Small intestine (tissue), 16 donors: Measurements from ENCODE around the gene NHLH1. TPM values are rescaled to one million over a fixed set of nuclear protein-coding genes. Genes with fewer than 3 reads are reported as not detected.

Source experiments
- DNase-seq, 2 donors: peaks; one replicate each; pipeline versions ENCODE4 v3.0.0 to v3.0.0-alpha.2; 2013
- FAIRE-seq: peaks from 2 replicates; lab custom pipeline; 2012; peaks lifted over from hg19 to GRCh38; lab: Jason Lieb, UNC
- H3K27ac ChIP-seq, 3 donors: one replicate each; pipeline ENCODE4 v1.5.1; 2013; ENCODE audit warnings: low read length in 2 of 3, mild to moderate bottlenecking in 2 of 3, control low read depth in 1 of 3, inconsistent platforms in 1 of 3, low read depth in 1 of 3, moderate library complexity in 1 of 3
- H3K27me3 ChIP-seq, 3 donors: one replicate each; pipeline ENCODE4 v1.6.1; 2013; ENCODE audit warnings: low read length in 3 of 3, inconsistent platforms in 1 of 3; ENCODE audit not compliant: control insufficient read depth in 3 of 3, insufficient read depth in 3 of 3
- H3K36me3 ChIP-seq, 3 donors: one replicate each; pipeline ENCODE4 v1.6.1; 2013; ENCODE audit warnings: low read length in 3 of 3, inconsistent platforms in 1 of 3, low read depth in 1 of 3, mild to moderate bottlenecking in 1 of 3, moderate library complexity in 1 of 3; ENCODE audit not compliant: control insufficient read depth in 3 of 3, insufficient read depth in 2 of 3
- H3K4me1 ChIP-seq, 3 donors: one replicate each; pipeline ENCODE4 v1.6.1; 2013; ENCODE audit warnings: low read length in 2 of 3, inconsistent platforms in 1 of 3, low read depth in 1 of 3, mild to moderate bottlenecking in 1 of 3, moderate library complexity in 1 of 3; ENCODE audit not compliant: control insufficient read depth in 3 of 3, insufficient read depth in 2 of 3
- H3K4me3 ChIP-seq, 3 donors: one replicate each; pipeline ENCODE4 v1.5.1; 2013; ENCODE audit warnings: low read length in 3 of 3, control low read depth in 1 of 3, inconsistent platforms in 1 of 3, low read depth in 1 of 3, mild to moderate bottlenecking in 1 of 3, moderate library complexity in 1 of 3
- H3K9me3 ChIP-seq, 2 donors: one replicate each; pipeline ENCODE4 v1.6.1; 2013; ENCODE audit warnings: low read depth in 1 of 2, low read length in 1 of 2; ENCODE audit not compliant: control insufficient read depth in 2 of 2, insufficient read depth in 1 of 2
- WGBS, 3 donors: extraction: QIAGEN DNeasy Blood & Tissue Kit; methylation state at CpG; one replicate each; pipeline ENCODE4 v1.1.7; 2013; 5-methylcytosine and 5-hydroxymethylcytosine counted together
- long read RNA-seq, 10 donors: transcript quantifications; one replicate each; lab custom pipeline, GENCODE V29; 2026
- polyA plus RNA-seq, 4 donors: library from polyadenylated mRNA; stranded (reverse) in 3 of 4; unstranded in 1 of 4; fragments of 200-250 nt in 3 of 4; fragments of 120-200 nt in 1 of 4; gene quantifications; one replicate each; pipeline versions ENCODE4 v1.2.1 to v1.2.3, GENCODE V29; 2013
- donor health status: healthy with polysubstance abuse.
- donor health status: control.
- donor health status: control.
- donor health status: Bipolar disorder and iron deficiency.
- donor health status: healthy.

NHLH1 gene
- polyA plus RNA-seq: under 1 TPM; 0.15 to 0.67 (median 0.37) TPM
- long read RNA-seq, donor 1: 0 reads
- long read RNA-seq, donor 2: 0 reads
- long read RNA-seq, donor 3: 0 reads
- long read RNA-seq, donor 4: 0 reads
- long read RNA-seq, donor 5: 0 reads
- long read RNA-seq, donor 6: 0 reads
- long read RNA-seq, donor 7: 0 reads
- long read RNA-seq, donor 8: 0 reads
- long read RNA-seq, donor 9: 0 reads
- long read RNA-seq, donor 10, partial matches to known transcripts: 0 of 1 reads
- long read RNA-seq, donor 10, other reads (novel, unspliced or antisense): 0 of 1 reads

GRCh38 chr1:160366731-160367515 lies at the start of gene NHLH1:
TSS of gene NHLH1 (plus strand) at chr1:160367071. CDS start at chr1:160370732, 3,661 bp downstream.
- no peaks in the 10 kb centered on the region for H3K36me3 ChIP-seq
- no peak within 1 kb of the TSS for H3K4me3 ChIP-seq
- WGBS, 3 donors: 60 to 68% (median 63%) methylated on average over 13 to 15 of the region's 15 CpGs
- no peak for DNase-seq
- no peaks in the 10 kb centered on the region for H3K9me3 ChIP-seq
- no peaks in the 10 kb centered on the region for H3K4me1 ChIP-seq
- no peak for FAIRE-seq
- peaks cover 0 to 4% (median 0%) of the 10 kb centered on the region in 3 donors for H3K27me3 ChIP-seq
- no peak within 1 kb of the TSS for H3K27ac ChIP-seq

GRCh38 chr1:160322831-160323230 lies 44.0 kb upstream of the NHLH1 start:
- H3K27me3 ChIP-seq: no peaks in the 10 kb centered on the region
- no peak overlapping the region for H3K4me3 ChIP-seq
- no peak overlapping the region for H3K27ac ChIP-seq
- peaks cover 9 to 33% (median 16%) of the 10 kb centered on the region in 3 donors for H3K36me3 ChIP-seq
- no peaks in the 10 kb centered on the region for H3K4me1 ChIP-seq
- no peak for DNase-seq
- 95 to 98% (median 95%) methylated on average over 6 of the region's 6 CpGs for WGBS, 3 donors
- no peak for FAIRE-seq
- no peaks in the 10 kb centered on the region for H3K9me3 ChIP-seq

GRCh38 chr1:160325252-160325651 lies 41.6 kb upstream of the NHLH1 start:
- DNase-seq (no peak), FAIRE-seq (no peak)
- Histone ChIP-seq H3K4me3 (no peak overlapping the region), H3K27ac (no peak overlapping the region), H3K36me3 (peaks cover 12 to 43% (median 25%) of the 10 kb centered on the region in 3 donors), H3K4me1 (no peaks in the 10 kb centered on the region), H3K27me3 (no peaks in the 10 kb centered on the region), H3K9me3 (no peaks in the 10 kb centered on the region)
- 95 to 98% (median 95%) methylated on average over 4 of the region's 4 CpGs for WGBS, 3 donors

GRCh38 chr1:160326418-160326817 lies 40.5 kb upstream of the NHLH1 start:
- no peak overlapping the region for H3K27ac ChIP-seq
- H3K9me3 ChIP-seq: no peaks in the 10 kb centered on the region
- FAIRE-seq: no peak
- no peak for DNase-seq
- WGBS, 3 donors: 95 to 99% (median 96%) methylated on average over 5 of the region's 5 CpGs
- no peaks in the 10 kb centered on the region for H3K27me3 ChIP-seq
- no peak overlapping the region for H3K4me3 ChIP-seq
- no peaks in the 10 kb centered on the region for H3K4me1 ChIP-seq
- peaks cover 17 to 45% (median 30%) of the 10 kb centered on the region in 3 donors for H3K36me3 ChIP-seq

- Histone ChIP-seq H3K27me3 (no peaks in the 10 kb centered on the region), H3K36me3 (peaks cover 17 to 54% (median 33%) of the 10 kb centered on the region in 3 donors), H3K4me1 (no peaks in the 10 kb centered on the region), H3K4me3 (no peak overlapping the region), H3K9me3 (no peaks in the 10 kb centered on the region), H3K27ac (no peak overlapping the region)
- FAIRE-seq (no peak), DNase-seq (no peak)
- 79 to 91% (median 89%) methylated on average over 8 of the region's 8 CpGs for WGBS, 3 donors
Observed at GRCh38 chr1:160328184-160328583, 38.7 kb upstream of the NHLH1 start.

GRCh38 chr1:160330119-160330518 lies 36.8 kb upstream of the NHLH1 start:
- Histone ChIP-seq H3K9me3 (no peaks in the 10 kb centered on the region), H3K27me3 (no peaks in the 10 kb centered on the region), H3K4me1 (no peaks in the 10 kb centered on the region), H3K27ac (no peak overlapping the region), H3K4me3 (no peak overlapping the region), H3K36me3 (peaks cover 12 to 44% (median 37%) of the 10 kb centered on the region in 3 donors)
- DNase-seq (no peak), FAIRE-seq (no peak)

GRCh38 chr1:160332516-160332915 lies 34.4 kb upstream of the NHLH1 start:
- no peaks in the 10 kb centered on the region for H3K4me1 ChIP-seq
- H3K4me3 ChIP-seq: no peak overlapping the region
- DNase-seq (no peak), FAIRE-seq (no peak)
- H3K27me3 ChIP-seq: no peaks in the 10 kb centered on the region
- H3K27ac ChIP-seq: no peak overlapping the region
- H3K36me3 ChIP-seq: peaks cover 9 to 43% (median 34%) of the 10 kb centered on the region in 3 donors
- H3K9me3 ChIP-seq: no peaks in the 10 kb centered on the region

- no peaks in the 10 kb centered on the region for H3K27me3 ChIP-seq
- FAIRE-seq (no peak), DNase-seq (no peak)
- 85 to 93% (median 91%) methylated on average over 4 of the region's 4 CpGs for WGBS, 3 donors
- peaks cover 2 to 18% (median 13%) of the 10 kb centered on the region in 3 donors for H3K36me3 ChIP-seq
- peaks cover 0 to 6% (median 0%) of the 10 kb centered on the region in 3 donors for H3K4me1 ChIP-seq
- H3K9me3 ChIP-seq: no peaks in the 10 kb centered on the region
- H3K27ac ChIP-seq: no peak overlapping the region
- H3K4me3 ChIP-seq: no peak overlapping the region
Observed at GRCh38 chr1:160338580-160338979, 28.3 kb upstream of the NHLH1 start.
